NCI-H1105 treated with DMSO at 0.1 percent for 48 hours (cell line): Measurements from ENCODE around the gene DISC1.
"Not testable (repeated sequence)": the region's sequence is repeated elsewhere in the genome, so short reads cannot be mapped to it uniquely, and the experiment has no call there.

Experiments used
- DNase-seq: peaks from one replicate; lab custom pipeline; 2025; lab: John Stamatoyannopoulos, UW

Gene DISC1

DNA sequence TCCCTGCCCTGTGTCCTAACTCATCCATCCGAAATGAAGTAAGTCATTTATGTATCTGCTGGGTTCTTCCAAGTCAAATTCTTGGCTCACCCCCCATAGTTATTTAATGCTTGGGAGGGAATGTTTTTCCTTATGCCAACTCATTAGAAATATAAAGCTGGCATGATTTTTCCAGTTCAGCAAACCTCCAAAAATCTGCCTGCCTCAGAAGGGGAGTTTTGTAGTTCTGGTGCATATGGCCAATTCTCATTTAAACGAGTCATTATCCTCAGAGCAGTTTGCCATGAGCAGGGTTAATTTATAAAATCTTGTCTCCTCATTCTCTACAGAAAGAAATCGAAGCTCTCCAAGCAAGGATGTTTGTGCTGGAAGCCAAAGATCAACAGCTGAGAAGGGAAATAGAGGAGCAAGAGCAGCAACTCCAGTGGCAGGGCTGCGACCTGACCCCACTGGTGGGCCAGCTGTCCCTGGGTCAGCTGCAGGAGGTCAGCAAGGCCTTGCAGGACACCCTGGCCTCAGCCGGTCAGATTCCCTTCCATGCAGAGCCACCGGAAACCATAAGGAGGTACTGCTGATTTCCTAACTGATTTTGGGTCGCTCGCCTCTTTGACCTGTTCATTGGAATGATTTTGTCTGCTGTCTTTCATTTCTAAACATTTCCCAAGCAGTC is 144.1 kb downstream of the DISC1 start:
- DNase-seq, result no peak

DNA sequence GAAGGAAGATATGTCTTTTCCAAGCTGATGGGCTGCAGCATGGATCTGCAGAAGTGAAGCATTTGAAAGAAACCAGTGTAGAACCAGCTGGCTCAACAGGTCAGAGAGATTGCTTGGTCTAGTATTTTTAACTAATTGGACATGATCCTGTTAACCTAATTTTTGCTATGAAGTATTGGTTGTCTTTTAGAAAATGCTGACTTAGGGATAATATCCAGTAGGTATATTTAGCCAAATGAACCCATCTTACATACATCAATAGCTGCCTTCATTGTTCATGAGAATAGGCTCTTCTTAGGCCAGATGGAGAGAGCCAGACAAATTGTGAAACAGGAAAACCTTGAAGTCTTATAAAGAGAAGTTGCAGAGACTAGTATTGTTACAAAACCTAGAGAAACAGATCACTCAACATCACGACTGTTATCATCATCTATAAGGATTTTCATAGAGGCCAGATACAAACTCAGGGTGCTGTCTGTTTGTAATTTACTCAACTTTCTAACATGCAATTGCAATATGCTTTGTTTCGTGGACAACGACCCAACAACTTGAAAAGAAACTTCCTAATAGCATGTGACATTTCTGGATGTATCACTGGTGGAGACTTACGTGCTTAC is 148.2 kb downstream of the DISC1 start:
- DNase-seq, result no peak

DNA sequence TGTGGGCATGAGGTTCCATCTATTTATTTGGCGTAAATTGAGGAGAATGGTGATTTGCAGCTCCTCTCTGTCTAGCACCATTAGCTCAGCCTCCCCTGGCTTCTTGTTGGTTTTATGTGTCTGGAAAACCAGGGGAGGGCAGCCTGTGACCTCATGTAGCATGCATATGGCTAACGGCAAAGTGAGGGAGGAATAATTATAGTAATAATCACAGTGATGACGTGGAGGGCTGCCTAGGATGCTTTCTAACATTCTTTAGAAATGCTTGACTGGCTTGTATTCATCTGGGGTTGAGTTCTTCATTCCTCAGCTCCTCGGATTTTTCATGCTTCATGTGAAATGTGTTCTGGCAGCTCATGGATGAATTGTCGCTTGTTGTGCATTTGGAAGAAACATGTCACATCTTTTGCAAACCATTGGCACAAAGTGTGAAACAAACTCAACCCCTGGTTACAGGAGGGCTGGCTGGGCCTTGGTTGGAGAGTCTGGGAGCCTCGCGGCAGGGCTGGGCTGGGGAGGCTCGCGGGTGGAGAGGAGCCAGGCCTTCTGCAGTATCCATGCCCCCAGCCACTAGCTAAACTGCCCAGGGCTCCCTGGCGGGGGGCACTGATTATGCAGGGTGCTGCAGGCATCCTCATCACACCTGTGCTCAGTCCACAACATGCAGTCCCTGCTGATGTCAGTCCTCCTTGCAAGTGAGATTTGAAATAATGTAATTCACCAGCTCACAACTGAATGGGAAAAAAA is 149.6 kb downstream of the DISC1 start:
- DNase-seq, result no peak

DNA sequence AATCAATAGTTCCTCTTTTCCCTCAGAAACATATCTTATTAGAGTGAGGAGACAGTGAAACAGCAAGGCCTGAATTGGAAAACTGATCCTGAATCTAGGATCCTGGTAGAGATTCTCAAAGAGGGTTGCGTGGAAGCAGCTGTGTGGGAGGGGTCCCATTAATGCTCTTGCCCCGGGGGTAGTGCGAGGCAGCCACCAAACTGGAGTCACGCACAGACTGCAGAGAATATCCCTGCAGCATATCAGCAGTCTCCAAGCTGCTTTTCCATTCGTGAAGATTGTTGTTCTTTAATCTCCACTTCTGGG is 150.1 kb downstream of the DISC1 start:
- no peak for DNase-seq

DNA sequence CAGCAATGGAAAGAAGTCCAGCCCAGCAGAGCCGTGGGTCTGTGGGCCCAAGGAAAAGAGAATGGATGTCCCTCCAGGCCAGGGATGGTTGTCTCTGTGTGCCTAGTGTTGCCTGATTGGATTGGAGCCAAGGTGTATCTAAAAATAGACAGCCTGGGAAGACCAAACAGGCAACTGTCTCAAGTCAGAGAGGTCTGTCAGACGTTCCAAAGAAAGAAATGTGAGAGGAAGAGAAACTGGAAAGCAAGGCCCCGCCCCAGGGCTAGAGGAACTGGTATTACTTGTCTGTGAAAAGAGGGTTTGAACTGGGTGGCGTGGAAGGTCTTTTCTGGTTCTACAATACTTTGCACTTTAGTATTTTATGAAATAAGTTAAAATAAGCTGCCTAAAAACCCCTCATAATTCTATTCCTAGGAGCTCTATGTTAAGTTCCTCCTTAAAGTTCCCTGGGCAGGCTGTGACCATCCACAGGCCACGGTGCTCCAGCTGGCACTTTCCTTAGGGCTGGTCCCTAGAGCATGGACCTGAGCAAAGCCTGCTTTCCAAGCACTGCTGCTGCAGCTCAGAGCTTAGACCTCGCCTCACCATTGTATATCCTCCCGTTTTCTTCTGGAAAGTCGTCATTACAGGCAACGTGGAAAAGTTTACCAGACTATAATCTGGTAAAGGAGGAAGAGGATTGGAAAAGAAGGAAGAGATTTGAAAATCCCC is 151.6 kb downstream of the DISC1 start:
- no peak for DNase-seq

DNA sequence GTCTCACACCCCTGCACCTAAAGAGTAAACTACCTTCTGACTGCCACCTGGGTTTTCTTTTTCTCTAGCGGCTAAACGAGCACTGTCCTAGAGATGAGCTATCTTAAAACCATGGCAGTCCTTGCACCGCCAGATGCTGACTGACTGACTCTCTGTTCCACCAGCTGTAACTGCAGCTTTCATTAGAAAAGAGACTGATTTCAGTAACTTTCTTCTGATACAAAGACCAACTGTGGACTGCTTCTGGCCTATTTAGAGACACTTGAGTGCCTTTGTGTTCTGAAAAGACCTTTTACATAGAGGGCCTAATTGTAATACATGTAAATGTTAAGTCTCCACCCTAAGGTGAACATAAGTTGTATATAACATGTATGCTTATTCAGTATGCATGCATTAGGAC is 152.5 kb downstream of the DISC1 start:
- DNase-seq, result no peak

DNA sequence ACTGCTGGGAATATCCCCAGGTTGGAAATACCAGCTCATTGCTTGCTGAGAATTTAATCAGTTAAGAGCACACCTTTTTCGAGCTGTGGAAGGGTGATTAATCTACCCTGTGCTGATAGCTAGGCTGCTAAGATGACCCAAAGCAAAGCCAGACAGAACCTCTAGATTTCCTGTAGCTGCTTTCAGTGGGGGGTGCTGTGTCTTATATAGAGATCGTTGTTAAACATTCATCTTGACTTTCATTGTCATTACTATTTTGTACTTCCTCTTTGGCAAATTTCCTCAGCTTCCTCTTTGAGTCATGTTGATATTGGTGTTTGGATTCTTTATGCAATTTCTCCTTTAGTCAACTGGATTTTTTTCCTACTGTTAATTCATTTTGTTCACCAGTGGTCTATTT is 155.3 kb downstream of the DISC1 start:
- no peak for DNase-seq

DNA sequence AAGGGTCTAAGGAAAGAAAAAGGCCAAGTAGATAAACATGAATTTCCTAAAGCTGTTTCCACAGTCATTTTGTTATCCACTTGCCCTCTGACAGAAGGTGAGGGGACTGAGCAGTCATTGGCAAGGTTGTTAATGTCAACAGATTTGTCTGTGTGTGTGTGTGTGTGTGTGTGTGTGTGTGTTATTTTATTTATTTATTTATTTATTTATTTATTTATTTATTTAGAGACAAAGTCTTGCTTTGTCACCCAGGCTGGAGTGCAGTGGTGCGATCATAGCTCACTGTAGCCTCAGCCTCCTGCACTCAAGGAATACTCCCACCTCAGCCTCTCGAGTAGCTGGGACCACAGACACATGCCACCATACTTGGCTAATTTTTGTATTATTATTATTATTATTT is 158.5 kb downstream of the DISC1 start:
- not testable (repeated sequence) for DNase-seq

DNA sequence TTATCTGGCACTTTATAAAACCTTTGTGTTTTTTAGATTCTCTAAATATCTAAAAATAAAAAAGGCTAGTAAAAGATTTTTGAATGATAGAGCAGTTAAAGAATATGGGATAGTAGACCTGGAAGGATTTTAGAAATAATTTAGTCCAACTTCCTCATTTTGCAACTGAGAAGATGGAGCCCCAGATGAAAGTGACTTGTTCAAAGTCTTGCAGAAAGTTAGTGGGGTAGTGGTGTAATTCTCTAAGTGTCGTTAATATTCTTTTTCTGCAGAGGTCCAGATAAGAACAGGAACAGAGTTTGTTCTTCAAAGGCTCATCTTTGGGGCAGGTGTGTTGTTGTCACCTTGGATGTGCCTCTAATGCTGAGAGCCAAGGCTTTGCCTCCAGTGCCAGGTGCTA is 159.5 kb downstream of the DISC1 start:
- no peak for DNase-seq

DNA sequence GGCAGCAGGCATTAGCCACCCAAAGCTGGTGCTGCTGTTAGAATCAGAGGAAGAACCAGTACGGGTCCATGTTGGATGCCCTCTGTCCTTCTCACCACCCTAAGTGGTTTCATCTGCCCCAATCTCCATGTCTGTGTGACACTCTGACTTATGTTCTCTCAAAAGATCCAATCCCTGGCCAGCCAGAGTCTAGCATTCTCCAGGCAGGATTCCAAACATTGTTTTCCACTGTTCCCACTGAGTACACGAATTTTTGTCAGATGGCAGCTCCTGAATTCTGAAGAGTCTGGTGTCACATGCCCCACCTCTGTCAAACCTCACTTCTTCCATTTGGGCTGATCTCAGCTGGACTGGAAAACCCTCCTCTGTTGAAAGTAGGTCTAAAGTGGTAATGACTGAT is 166.0 kb downstream of the DISC1 start:
- DNase-seq, result no peak

DNA sequence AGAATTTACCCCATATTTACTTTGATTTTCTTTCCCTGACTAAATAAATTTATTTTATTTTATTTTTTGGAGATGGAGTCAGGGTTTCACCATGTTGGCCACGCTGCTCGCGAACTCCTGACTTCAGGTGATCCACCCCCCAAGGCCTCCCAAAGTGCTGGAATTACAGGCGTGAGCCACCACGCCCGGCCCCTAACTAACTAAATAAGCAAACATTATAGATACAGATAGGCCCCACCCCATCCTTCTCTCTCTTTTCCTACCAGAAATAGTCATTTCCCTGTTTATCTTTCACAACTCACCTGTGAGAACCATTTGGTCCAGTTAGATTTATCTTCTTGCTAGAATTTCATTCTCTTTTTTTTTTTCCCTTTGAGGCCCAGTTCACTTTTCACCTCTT is 167.3 kb downstream of the DISC1 start:
- DNase-seq, result no peak

DNA sequence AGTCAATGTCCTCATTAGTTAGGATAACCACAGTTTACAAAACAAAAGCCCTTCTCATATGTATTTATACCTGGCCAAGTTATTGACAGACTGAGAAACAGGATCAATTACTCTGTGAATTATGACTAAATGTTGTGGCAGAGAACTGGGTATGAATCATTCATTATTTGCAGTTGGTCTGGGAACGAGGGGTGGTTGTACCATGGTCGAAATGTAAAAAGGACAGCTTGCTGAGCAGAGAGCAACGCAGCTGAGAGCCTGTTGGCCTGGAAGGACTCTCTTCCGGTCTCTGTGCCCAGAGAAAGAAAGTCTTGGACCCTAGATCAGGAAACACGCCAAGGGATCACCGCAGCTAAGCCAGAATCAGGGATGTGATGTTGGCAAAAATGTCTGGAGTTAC is 169.6 kb downstream of the DISC1 start:
- no peak for DNase-seq

DNA sequence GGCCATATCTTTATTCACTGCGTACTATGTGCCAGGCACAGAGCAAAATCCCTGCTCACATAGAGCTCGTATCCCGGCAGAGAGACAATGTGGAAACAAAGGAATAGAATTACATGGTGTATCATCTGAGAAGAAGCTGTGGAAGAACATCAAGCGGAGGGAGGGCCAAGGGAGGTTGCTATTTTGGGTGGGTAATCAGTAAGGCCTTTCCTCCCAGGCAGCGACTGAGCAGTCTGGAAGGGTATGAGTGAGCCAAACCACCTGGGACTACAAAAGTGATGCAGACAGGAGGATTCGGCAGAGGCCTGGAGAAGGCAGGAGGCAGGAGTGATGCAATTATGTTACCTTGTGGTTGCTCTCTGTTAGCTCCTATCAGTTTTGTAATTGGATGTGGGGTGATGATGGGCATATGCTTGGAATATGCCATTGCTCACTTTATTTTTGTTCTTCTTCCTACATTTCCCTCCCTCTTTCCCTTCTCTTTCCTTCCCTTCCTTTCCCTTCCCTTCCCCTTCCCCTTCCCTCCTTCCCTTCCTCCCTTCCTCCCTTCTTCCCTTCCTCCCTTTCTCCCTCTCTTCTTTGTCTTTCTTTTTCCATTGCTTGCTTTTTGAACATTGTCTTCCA is 172.9 kb downstream of the DISC1 start:
- no peak for DNase-seq

DNA sequence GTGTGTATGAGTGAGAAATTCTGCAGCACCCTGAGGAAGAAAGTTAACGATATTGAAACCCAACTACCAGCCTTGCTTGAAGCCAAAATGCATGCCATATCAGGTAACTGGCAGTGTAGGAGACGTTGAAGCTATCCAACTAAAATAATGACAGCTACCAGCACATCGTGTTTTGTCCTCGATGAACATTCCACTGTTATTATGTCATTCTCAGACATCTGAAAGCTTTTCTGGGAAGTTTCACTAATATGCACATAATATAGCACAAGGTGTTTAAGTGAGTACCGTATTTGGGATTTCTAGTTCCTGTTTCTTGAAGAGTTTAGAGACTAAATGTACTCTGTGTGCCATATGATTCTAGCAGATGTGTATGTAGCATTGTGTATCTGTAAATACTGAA is 173.5 kb downstream of the DISC1 start:
- peak; percentile 30 for DNase-seq

DNA sequence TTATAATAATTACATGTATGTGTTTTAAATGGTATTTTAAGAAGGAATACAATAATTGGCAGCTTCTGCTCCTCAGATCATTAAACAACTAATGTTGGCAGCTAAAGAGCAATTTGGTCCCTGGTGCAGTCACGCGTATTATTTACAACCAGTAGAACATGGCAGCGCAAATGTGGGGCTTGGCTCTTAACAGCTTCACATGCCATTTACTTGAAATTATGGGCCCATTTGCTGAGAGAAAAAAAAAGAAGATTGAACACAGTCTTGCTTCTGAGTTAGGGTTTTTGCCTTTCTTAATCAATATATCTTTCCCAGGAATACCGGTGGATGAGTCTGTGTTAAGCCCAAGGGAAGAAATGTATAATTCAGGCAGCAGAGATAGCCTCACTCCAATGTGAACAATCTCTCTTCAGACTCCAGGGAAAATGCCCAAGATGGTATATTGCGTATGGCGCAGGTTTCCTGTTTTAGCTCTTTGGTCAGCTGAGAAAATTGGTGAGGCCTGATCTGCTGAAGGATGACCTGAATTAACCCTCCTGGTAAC is 174.5 kb downstream of the DISC1 start:
- peak; percentile 50 for DNase-seq

DNA sequence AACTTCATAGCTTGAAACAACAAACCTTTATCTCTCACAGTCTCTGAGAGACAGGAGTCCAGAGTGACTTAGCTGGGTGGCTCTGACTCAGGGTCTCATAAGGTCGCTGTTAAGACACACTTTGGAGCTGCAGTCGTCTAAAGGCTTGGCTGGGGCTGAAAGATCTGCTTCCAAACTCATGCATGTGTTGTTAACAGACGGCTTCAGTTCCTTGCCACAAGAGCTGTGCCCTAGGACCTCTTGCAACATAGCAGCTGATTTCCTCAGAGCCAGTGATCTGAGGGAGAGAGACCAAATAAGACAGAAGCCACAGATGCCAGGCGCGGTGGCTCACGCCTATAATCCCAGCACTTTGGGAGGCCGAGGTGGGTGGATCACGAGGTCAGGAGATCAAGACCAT is 176.8 kb downstream of the DISC1 start:
- DNase-seq, result no peak

DNA sequence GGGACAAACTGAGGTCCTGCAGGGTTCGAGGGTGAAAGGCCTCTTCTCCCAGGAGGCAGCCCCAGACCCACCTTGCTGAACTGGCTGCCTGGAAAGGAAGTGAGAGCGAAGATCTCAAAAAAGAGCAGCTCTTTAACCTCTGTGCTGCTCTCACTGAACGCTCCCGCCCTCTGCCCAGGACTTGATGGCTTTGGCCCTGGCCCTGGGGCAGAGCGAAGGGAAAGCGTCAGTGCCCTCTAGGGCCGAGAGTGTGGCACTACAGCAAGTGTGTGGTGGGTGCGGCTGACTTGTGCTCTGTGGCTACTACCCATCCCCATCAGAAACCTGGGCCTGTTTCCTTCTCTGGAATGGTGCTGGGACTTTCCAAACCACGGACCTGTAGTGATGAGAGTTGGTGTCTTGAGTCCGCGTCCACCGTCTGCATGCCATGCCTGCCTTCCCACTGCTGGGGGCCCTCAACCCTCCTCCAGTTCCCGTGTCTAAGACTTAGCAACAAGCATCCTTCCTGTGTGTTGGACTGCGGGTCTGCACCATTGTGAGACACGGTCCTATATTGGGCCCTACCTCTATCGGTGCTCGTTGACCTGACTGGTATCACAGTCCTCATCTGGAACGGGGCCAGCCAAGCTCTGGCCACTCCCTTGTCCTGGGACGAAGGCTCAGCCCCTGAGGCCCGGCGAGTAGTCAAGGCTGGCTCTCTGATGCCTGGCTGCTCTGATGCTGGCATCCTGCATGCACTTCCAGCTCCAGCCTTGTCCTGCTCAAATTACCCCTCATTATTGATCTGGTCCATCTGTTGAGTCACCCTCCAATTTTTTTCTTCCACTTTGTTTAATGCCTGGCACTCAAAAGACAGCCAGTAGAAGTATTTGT is 180.3 kb downstream of the DISC1 start:
- DNase-seq, result peak; percentile 68

DNA sequence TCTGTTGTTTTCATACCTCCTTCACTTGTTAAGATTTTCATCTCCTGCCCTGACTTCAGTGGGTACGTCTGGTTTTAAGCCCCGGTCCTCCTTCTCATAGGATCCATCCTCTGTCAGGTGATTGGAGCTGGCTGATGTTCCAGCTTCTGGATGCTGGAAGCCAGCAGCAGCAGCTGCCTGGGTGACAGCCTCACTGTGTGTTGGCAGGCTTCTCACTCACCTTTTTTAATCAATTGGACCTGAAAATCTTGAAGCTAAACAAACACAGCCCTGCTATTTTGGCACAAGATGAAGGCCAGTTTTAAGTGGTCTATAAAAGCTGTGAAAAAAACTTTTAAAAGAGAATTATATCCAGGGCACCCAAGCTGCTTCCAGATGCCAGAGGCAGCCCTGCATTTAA is 181.0 kb downstream of the DISC1 start:
- peak; percentile 84 for DNase-seq

DNA sequence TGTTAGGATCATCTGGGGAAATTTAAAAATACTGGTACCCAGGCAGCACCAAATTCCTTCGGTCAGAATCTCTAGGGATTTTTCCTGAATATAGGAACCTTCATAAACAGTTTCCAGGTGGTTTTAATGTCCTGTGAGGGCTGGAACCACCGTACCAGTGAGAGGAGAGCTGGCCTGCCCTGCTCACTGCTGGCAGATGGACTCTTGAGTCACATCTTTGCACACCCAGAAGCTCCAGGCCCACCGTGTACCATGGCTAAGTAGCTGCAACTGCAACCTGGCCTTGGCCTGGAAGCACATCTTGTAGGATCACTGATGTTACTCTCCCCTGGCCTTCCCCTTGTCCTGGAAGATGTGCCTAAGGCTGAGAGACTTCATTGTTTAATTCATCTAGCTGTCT is 181.5 kb downstream of the DISC1 start:
- DNase-seq, result no peak

DNA sequence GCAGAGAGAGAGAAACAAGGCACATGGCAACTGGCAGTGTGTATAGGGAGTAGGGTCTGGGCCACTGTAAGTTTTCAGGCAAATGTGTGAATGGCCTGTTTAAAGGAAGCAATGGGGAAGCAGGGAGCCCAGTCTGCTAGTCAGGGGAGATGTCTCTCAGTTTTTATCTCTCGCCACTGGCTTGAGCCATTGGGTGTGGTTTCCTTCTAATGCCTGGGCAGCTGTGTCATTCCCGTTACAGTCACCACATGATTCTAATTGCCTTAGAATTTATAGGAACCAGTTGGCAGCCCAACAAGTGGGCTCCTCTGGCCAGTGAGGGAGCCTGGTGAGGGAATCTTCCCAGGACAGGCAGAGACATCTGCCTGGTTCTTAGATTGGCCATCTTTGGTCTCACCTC is 182.4 kb downstream of the DISC1 start:
- DNase-seq, result no peak

DNA sequence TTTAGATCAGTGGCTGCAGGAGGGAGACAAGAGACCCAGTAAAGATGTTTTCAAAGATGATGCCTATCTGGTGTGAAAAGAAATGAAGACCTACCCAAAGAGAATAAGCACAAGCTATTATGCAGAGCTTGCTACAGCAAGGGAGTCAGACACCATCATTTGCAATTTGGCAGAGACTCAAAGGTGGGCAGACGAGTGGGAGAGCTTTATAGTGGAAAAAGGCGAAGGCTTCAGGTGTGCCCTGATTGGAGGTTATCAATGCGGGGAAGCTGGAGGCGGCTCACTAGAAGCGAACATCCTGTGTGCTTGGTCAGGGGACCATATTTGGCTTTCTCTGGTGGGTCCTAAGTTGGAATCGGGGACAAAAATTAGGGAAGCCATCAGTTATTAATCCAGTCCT is 183.8 kb downstream of the DISC1 start:
- DNase-seq, result no peak
